ENCODE data around the gene PDGFD.

PDGFD gene

GRCh38 chr11:104164028-104164520 lies at the start of gene PDGFD:
PDGFD (minus strand) TSS chr11:104164147.
- DNase-seq (ENCODE audit: low read depth in 2 of 2): peak in 1 of 2 donors; percentile 43

DNA sequence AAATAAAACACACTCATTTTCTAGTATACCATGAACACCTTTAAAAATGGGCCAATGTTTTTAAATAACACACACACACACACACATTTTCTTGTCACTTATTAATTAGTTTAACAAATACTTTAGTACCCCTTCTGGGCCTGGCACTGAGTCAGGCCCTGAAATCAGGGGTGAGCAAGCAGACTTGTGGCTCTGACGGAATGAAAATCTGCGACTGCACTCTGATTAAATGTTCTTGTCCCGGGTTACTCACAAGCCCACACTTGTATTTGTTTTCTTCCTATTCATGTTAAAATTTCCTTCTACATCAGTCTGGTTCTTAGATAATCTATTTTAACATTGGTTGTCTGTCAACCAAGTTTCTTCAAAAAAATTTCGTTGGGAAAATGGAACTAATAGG lies 43.0 kb upstream of the PDGFD start:
- DNase-seq (ENCODE audit: low read depth in 2 of 2): no peak

- DNase-seq (ENCODE audit: low read depth in 2 of 2): no peak
Measured at GRCh38 chr11:104205838-104206237, 41.9 kb upstream of the PDGFD start.

DNA sequence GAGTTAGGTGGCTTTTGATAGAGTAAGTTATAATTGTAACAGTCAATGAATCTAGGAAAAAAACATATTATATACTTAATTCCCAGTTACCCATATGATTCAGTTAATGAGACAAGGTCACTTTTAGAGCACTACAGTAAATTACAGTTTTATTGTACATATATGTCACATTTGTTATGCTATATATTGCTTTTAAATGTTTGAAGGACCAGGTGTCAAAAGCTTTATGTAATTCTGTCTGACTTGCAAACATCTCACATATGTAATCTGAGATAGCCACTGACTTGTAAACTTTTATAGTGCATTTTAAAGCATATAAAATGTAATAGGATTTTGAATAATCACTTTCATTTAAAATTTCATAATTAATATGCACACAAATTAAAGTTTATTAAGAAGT lies 36.7 kb upstream of the PDGFD start:
- no peak for DNase-seq (ENCODE audit: low read depth in 2 of 2)

GRCh38 chr11:104199053-104199452 lies 35.1 kb upstream of the PDGFD start:
- DNase-seq (ENCODE audit: low read depth in 2 of 2): no peak

DNA sequence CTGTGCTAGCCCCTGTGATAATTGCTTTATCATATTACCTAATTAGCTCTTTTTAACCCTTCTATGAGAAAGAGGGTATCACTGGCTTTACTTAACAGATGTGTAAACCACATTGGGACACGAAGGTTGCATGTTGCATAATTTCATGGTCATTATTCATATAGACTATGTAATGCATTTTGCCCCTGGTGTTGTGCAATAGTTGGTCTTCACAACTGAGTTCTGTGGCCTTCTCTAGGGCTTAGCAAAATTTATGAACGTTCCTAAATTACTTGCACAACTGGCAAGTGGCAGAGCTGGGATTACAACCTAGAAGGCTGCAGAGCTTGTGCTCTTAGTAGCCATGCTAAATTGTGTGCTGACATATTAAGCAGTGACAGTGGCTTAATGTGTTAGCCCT lies 34.6 kb upstream of the PDGFD start:
- DNase-seq (ENCODE audit: low read depth in 2 of 2): no peak

GRCh38 chr11:104191124-104191523 lies 27.2 kb upstream of the PDGFD start:
- no peak for DNase-seq (ENCODE audit: low read depth in 2 of 2)

DNA sequence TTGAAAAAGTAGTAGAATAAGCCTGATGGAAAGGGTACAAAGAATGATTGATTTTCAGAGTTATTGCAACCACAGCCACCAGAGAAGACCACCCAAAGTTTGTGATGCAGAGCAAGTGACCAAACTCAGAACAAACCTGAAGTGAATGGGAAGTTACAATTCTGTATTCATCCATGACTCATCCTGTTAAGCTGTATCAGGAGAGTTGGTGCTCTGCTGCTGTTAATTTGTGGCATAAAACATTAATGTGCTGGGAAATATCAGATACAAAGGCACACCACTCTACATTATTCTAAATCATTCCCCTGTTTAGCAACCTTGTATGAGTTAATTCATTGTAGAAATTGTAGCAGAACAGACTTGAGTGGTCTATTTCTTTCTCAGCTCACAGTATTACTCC lies 19.6 kb upstream of the PDGFD start:
- DNase-seq (ENCODE audit: low read depth in 2 of 2): no peak

DNA sequence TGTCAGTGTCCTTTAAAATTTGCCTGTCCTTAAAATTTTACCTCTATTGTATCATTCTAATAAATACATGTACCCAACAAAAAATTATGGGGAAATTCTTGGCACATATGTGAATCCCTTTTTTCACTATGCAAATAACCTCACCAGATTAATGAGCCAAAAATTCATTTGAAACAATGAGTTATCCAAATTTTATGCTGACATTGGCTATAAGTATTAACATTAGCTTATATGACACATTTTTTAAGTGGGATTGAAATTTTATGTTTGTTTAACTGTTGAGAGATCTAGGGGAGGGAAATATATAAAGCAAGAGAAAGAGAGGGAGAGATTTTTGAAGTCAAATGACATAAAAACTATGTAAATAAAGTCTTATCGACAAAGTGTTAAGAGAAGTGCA lies 11.8 kb upstream of the PDGFD start:
- no peak for DNase-seq (ENCODE audit: low read depth in 2 of 2)

DNA sequence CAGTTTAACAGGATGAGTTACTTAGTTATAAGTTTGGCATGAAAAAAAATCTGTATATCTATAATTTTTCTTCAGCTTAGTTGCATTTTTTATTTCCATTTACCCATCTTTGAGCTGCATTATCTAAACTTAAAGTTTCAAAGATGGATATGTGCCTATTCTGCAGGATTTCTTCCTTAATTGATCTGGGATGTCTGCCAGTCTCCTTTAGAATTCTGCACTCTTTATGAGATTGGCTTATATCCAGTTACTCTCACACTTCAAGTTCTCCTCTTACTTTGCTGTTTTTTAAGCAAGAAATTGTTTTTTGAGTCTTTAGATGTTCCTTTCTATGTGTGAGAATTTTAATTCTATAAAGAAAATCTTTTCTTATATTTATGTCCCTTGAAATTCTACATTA lies 5.1 kb upstream of the PDGFD start:
- no peak for DNase-seq (ENCODE audit: low read depth in 2 of 2)

- no peak for DNase-seq (ENCODE audit: low read depth in 2 of 2)
Measured at GRCh38 chr11:104165014-104165413, 1.1 kb upstream of the PDGFD start.

- DNase-seq (ENCODE audit: low read depth in 2 of 2): no peak
Measured at GRCh38 chr11:104163100-104164027, 583 bp downstream of the PDGFD start.

- DNase-seq (ENCODE audit: low read depth in 2 of 2): no peak
Measured at GRCh38 chr11:104161751-104162450, 2.0 kb downstream of the PDGFD start.

- no peak for DNase-seq (ENCODE audit: low read depth in 2 of 2)
Measured at GRCh38 chr11:104159356-104159755, 4.6 kb downstream of the PDGFD start.

DNA sequence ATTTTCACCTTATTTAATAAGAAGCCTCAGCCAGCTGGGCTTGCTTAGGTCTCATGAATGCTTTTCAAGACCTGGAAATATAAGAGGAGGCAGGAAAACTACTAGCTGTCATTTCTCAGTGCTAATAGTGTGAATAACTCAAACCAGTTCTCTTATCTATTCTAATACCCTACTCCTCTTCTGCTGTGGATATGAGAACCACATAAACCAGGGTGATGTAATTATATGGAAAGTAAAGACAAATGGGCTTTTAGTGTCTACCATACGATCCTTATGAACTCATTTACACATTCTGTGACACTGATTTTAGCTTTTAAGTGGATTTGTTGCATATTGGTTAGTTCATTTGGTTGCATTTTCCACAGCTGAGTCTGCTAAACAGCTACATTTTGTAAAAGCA lies 8.6 kb downstream of the PDGFD start:
- no peak for DNase-seq (ENCODE audit: low read depth in 2 of 2)

- DNase-seq (ENCODE audit: low read depth in 2 of 2): no peak
Measured at GRCh38 chr11:104154296-104154695, 9.7 kb downstream of the PDGFD start.

DNA sequence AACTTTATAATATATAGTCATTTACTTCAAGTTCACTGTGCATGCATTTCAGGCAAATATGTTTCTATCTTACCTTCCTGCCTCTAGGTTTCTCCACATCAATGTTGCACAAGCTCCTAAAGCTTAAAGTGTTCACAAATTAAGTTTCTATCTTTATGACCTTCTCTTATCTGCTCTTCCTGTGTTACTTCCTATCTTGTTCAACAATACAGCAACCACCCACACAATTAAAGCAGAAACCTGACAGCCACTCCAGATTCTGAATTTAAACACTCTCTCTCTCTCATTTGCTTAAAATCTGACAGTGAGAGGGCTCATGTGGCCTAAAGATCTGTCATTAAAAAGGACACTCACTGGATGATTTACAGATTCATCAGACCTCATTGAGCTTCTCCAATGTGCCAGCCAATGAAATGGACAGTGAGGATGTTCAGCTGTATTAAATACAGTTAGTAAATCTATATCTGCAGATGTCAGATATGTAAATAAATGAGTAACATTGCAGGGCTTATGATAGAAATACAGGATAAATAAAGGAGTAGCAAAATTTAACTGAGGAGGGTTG lies 10.9 kb downstream of the PDGFD start:
- DNase-seq (ENCODE audit: low read depth in 2 of 2): no peak

GRCh38 chr11:104151404-104152204 lies 12.3 kb downstream of the PDGFD start:
- no peak for DNase-seq (ENCODE audit: low read depth in 2 of 2)

DNA sequence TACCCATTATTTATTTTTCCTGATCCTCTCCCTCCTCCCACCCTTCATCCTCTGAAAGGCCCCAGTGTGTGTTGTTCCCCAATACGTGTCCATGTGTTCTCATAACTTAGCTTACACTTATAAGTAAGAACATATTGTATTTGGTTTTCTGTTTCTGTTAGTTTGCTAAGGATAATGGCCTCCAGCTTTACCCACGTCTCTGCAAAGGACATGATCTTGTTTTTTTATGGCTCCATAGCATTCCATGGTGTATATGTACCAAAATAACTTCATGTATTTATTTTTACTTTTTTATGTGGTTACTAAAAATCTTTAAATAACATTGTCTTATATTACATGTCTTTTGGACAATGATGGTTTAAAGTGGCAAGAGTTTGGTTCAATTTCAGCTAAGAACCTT lies 15.2 kb downstream of the PDGFD start:
- no peak for DNase-seq (ENCODE audit: low read depth in 2 of 2)

DNA sequence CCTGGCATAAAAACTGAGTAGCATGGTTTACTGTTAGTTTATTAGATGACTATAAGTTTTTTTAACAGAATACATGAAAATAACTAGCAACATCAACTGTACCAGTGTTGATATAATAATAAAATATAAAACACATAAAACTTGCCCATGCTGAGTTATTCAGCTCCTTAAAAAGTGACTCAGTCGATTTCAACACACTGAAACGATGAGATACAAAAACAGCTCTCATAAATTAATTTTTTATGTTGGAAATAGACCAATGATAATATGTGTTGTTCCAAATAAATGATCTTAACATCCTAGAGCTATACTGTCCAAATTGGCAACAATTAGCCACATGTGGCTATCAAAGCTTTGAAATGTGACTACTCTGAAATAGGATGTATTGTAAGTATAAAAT lies 15.9 kb downstream of the PDGFD start:
- no peak for DNase-seq (ENCODE audit: low read depth in 2 of 2)

DNA sequence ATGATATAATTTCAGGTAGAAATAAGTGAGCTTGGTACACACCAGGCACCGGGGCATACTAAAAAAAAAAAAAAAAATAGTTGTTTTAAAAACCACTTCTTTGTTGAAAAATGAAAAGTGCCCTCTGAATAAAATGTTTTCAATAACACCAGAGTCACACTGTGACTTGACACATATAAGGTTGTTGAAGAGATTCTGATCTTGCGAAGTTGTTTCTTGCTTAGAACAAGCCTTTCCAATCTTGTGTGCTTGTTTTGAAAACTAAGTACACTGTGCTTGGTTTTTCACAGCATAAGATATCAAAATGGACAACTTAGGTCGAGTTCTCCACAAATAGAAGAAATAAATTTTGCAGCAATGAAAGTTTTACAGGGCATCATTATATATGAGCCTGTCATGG lies 17.0 kb downstream of the PDGFD start:
- no peak for DNase-seq (ENCODE audit: low read depth in 2 of 2)

DNA sequence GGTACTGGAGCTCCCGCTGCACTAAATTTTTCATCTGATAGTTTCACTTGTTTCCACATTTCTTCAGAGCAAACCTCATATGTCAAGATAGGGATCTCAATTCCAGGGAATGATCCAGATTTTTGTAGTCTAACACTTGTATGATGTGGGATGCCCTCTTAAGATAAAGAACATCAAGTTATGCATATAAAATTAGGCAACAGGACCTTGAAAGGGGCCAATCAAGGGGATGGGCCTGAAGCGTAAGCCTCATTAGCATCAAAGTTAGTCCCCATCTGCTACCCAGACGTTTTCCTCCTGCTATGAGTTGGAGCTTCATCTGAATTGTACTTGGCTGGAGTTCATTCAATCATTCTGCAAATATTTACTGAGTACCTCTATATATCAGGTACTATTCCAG lies 17.5 kb downstream of the PDGFD start:
- DNase-seq (ENCODE audit: low read depth in 2 of 2): no peak
